ENCODE results near the gene LAIR1. TPM values are rescaled to one million over a fixed set of nuclear protein-coding genes. Genes with fewer than 3 reads are reported as not detected.
"Not testable (repeated sequence)": the region's sequence is repeated elsewhere in the genome, so short reads cannot be mapped to it uniquely, and the experiment has no call there.

The LAIR1 gene
- total and polyA plus RNA-seq, 2 experiments from 2014 or later: 0.20 to 2.2 TPM

GRCh38 chr19:54379187-54379678, 14.5 kb upstream of the LAIR1 start:
- 65% methylated on average over 5 of the region's 5 CpGs for WGBS (ENCODE audit: low lambda C conversion rate, missing lambda C conversion rate)
- Histone ChIP-seq H4K20me1 (ENCODE audit: insufficient read depth, poor library complexity, severe bottlenecking) (no peaks in the 10 kb centered on the region), H3K4me1 (ENCODE audit: insufficient read depth) (no peaks in the 10 kb centered on the region), H3K79me2 (no peaks in the 10 kb centered on the region), H3K9me3 (ENCODE audit: low read depth) (no peaks in the 10 kb centered on the region), H3K27me3 (no peaks in the 10 kb centered on the region), H3K27ac (no peak overlapping the region), H3K4me2 (no peak overlapping the region), H2AFZ (no peak overlapping the region), H3K9me2 (replicated peaks; ENCODE audit: insufficient read depth) (no peaks in the 10 kb centered on the region), H3K4me3 (no peak overlapping the region), H3K36me3 (replicated peaks; ENCODE audit: insufficient read depth, low read depth) (no peaks in the 10 kb centered on the region)
- TF ChIP-seq EZH2phosphoT487 (IDR thresholded peaks at IDR 0.05; ENCODE audit: low read depth, severe bottlenecking, unreplicated experiment) (no peak), CTCF (IDR thresholded peaks at IDR 0.05; ENCODE audit: poor library complexity) (no peak), EZH2 (IDR thresholded peaks at IDR 0.05; ENCODE audit: borderline replicate concordance) (no peak)
- no peak for DNase-seq (ENCODE audit: low spot score)

DNA sequence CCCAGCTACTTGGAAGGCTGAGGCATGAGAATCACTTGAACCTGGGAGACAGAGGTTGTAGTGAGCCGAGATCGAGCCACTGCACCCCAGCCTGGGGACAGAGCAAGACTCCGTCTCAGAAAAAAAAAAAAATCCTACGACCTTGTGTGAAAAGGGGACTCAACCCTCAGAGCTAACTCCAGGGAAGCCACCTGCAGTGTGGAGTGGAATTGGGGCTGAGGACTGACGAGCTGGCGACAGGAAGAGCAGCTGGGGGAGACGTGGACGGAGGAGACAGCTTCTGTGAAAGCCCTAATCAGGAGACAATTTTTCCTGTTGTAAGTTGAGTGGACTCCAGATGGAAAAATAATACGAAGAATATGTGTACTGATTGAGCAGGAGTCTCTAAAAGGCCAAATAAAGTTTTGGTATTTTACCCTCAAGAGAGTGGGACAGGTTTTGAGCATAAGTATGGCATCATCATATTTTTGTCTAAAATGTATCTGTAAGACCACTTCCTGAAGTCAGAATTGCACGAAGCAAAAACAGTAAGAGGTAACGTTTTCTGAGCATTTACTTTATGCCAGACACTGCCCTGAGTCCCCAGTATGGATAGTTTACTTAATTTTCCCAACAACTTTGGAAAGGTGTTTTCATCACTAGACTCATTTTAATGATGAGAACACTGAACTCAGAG, 12.0 kb upstream of the LAIR1 start:
- H3K27me3 ChIP-seq: no peaks in the 10 kb centered on the region
- WGBS (ENCODE audit: low lambda C conversion rate, missing lambda C conversion rate): 78% methylated on average over 11 of the region's 11 CpGs
- H4K20me1 ChIP-seq (ENCODE audit: insufficient read depth, poor library complexity, severe bottlenecking): no peaks in the 10 kb centered on the region
- no peak for DNase-seq (ENCODE audit: low spot score)
- no peak for TF ChIP-seq CTCF (IDR thresholded peaks at IDR 0.05; ENCODE audit: poor library complexity)
- no peak for TF ChIP-seq EZH2 (IDR thresholded peaks at IDR 0.05; ENCODE audit: borderline replicate concordance)
- no peaks in the 10 kb centered on the region for H3K4me1 ChIP-seq (ENCODE audit: insufficient read depth)
- H3K27ac ChIP-seq: no peak overlapping the region
- no peaks in the 10 kb centered on the region for H3K79me2 ChIP-seq
- no peaks in the 10 kb centered on the region for H3K9me3 ChIP-seq (ENCODE audit: low read depth)
- H3K4me2 ChIP-seq: no peak overlapping the region
- no peak overlapping the region for H3K4me3 ChIP-seq
- no peaks in the 10 kb centered on the region for H3K36me3 ChIP-seq (replicated peaks; ENCODE audit: insufficient read depth, low read depth)
- H3K9me2 ChIP-seq (replicated peaks; ENCODE audit: insufficient read depth): no peaks in the 10 kb centered on the region
- no peak overlapping the region for H2AFZ ChIP-seq

GRCh38 chr19:54375181-54375938, 10.6 kb upstream of the LAIR1 start:
- H3K27me3 ChIP-seq; H3K4me1 ChIP-seq (ENCODE audit: insufficient read depth); DNase-seq (ENCODE audit: low spot score); H3K9me2 ChIP-seq (replicated peaks; ENCODE audit: insufficient read depth); H3K27ac ChIP-seq; H2AFZ ChIP-seq; H4K20me1 ChIP-seq (ENCODE audit: insufficient read depth, poor library complexity, severe bottlenecking); H3K79me2 ChIP-seq; H3K4me2 ChIP-seq; H3K9me3 ChIP-seq (ENCODE audit: low read depth); H3K36me3 ChIP-seq (replicated peaks; ENCODE audit: insufficient read depth, low read depth); H3K4me3 ChIP-seq: not testable (repeated sequence)
- WGBS (ENCODE audit: low lambda C conversion rate, missing lambda C conversion rate): 90% methylated on average over 28 of the region's 28 CpGs

Measured in hepatocyte (in vitro differentiated cells).